GM12874 (cell line): ENCODE measurements around the gene FBXO28.

ENCODE experiments used
- TF ChIP-seq, protein P1 (sequence below): IDR thresholded peaks from 2 replicates; pipeline ENCODE4 v1.5.1; 2011; ENCODE audit warnings: low read depth, mild to moderate bottlenecking, control low read depth, low read length, moderate library complexity; ENCODE audit not compliant: insufficient read depth

The FBXO28 gene

DNA sequence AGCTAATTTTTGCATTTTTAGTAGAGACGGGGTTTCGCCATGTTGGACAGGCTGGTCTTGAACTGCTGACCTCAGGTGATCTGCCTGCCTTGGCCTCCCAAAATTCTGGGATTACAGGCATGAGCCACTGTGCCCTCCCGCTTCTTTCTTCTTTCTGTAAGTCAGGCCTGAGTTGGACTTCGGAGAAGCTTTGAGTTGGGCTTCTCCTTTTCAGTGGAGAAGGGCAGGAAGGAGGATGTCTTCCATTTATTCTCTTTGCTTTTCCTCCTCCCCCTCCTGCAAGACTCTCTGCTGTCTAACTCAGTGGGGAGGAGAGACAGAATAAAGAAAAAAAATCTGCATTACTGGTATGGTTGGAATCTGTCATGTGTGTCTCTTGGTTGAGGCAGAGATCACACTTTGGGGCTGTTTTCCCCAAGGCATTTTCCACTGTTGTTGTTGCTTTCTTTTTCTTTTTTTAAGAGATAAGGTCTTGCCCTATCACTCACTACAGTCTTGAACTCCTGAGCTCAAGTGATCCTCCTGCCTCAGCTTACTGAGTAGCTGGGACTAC, 55.9 kb downstream of the FBXO28 start:
- TF ChIP-seq, protein P1, sequence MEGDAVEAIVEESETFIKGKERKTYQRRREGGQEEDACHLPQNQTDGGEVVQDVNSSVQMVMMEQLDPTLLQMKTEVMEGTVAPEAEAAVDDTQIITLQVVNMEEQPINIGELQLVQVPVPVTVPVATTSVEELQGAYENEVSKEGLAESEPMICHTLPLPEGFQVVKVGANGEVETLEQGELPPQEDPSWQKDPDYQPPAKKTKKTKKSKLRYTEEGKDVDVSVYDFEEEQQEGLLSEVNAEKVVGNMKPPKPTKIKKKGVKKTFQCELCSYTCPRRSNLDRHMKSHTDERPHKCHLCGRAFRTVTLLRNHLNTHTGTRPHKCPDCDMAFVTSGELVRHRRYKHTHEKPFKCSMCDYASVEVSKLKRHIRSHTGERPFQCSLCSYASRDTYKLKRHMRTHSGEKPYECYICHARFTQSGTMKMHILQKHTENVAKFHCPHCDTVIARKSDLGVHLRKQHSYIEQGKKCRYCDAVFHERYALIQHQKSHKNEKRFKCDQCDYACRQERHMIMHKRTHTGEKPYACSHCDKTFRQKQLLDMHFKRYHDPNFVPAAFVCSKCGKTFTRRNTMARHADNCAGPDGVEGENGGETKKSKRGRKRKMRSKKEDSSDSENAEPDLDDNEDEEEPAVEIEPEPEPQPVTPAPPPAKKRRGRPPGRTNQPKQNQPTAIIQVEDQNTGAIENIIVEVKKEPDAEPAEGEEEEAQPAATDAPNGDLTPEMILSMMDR: no peak

DNA sequence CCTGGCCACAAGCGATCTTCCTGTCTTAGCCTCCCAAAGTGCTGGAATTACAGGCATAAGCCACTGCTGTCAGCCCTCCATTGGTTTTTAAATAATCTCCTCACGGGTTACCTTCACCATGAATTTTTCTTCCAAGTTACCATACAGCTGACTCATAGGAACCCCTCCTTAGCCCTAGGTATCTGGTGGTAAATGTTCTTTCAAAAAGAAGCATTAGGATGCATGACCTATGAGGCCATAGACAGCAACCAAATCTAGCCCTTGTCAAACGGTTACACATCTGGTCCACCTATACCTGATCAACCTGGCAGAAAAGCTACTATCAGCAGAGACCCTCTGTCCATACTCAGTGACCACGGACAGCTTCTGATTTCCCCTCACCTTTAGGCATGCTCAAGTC, 56.4 kb downstream of the FBXO28 start:
- TF ChIP-seq, protein P1: no peak

DNA sequence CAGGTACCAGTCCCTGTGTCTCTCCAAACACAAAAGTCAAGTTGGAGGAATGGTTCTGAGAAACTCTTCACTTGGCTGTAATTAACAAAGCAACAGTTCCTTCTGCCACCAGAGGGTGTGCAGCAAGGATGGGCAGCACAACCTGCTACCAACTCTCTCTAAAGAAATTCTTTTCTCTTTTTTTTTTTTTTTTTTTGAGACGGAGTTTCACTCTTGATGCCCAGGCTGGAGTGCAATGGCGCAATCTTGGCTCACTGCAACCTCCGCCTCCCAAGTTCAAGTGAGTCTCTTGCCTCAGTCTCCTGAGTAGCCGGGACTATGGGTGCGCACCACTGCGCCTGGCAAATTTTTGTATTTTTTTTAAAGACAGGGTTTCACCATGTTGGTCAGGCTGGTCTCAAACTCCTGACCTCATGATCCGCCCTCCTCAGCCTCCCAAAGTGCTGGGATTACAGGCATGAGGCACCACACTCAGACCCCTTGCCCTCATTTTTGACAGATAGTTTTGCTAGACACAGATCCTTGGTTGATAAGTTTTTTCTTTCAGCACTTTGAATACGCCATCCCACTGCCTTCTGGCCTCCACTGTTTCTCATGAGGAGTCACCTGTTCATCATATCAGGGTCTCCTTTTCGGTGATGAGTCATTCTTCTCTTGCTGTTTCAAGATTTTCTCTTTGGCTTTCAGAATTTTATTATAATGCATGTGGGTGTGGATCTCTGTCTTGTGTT, 57.0 kb downstream of the FBXO28 start:
- TF ChIP-seq, protein P1: peak; percentile 38; the same call in 1 of the 2 replicates

DNA sequence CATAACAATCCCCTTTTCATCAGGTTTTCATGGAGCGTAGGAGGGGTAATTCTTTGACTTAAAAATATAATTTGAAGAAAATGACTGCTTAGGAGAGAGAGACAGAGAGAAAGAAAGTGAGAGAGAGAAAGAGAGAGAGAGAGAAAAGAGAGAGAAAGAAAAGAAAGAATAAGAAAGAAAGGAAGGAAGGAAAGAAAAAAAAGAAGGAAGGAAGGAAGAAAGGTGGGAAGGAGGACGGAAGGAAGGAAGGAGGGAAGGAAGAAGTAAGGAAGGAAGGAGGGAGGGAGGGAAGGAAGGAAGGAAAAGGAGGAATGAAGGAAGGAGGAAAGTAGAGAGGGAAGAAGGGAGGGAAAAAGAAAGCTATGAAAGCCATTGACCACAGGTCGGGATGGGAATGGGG, 58.3 kb downstream of the FBXO28 start:
- TF ChIP-seq, protein P1: no peak

DNA sequence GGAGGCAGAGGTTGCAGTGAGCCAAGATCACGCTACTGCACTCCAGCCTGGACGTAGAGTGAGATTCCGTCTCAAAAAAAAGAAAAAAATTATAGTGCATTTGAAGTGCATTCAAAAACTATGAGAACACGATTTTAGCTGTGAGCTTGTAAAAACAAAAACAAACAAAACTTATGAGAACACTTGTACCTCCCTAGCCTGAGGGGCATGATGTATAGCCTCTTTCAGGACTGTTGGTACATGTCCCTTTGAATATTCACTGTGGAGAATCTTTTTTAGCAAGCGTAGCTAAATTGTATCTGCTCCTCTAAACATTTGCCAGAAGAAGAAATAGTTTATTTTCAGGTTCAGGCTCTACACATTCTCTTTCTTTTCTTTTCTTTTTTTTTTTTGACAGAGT, 59.6 kb downstream of the FBXO28 start:
- TF ChIP-seq, protein P1: no peak

DNA sequence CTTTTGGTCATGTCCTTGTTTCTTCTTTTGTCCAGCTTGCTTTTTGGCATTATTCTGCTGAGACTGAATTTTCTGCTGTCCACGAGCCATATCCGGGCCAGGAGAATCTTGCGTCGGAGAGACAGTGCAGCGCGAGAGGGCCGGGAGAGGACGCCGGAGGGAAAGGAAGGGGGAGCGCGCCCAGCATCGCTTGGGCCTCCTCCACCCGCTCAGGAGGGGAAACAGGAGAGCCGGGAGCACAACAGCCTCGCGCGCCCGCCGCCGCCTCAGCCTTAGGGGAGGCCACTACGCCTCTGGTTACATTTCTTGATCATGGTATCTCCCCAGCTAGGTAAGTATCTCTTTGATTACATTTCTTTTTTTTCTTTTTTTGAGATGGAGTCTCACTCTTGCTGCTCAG, 61.7 kb downstream of the FBXO28 start:
- TF ChIP-seq, protein P1: no peak

DNA sequence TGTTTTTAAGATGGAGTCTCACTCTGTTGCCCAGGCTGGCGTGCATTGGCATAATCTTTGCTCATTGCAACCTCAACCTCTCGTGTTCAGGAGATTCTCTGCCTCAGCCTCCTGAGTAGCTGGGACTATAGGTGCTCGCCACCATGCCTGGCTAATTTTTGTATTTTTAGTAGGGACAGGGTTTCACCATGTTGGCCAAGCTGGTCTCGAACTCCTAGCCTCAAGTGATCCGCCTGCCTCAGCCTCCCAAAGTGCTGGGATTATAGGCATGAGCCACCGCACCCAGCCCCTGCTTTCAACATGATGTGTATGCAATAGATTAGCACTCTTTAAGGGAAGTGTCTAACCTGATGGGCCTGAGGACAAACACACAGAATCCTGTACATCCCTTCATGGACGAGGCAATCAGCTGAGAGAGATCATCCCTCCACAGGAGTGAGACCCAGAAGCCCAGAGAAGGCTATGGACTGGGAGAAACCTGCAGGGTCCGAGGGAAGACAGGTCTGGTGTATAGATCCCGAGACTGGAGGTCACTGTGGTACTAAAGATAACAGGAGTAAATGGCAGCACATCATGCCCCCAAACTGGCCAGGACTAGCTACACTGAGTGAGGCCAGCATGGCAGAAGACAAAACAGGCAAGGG, 63.6 kb downstream of the FBXO28 start:
- TF ChIP-seq, protein P1: no peak
